ENCODE data around the gene TTF2.

DNA sequence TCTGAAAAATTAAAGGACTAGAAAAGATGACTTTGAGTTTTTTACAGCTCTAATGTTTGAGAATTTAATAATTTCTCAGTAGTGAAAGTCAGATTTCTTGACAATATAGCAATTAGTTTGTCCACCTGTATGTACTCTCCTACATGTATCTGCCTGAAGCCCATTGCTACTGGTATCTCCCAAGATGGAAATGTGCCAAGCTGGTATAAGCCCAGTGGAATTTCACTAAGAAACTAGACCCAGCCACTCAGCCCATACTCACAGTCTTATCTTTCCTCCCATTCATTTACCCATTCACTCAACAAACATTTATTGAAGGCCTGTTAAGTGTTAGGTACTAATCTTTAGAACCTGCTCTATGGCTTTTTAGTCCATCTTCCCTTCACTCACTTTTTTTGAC lies 83.0 kb downstream of the TTF2 start:
- no peak for TF ChIP-seq POLR2A (IDR thresholded peaks at IDR 0.05; ENCODE audit: low read depth)
- TF ChIP-seq, protein P1, sequence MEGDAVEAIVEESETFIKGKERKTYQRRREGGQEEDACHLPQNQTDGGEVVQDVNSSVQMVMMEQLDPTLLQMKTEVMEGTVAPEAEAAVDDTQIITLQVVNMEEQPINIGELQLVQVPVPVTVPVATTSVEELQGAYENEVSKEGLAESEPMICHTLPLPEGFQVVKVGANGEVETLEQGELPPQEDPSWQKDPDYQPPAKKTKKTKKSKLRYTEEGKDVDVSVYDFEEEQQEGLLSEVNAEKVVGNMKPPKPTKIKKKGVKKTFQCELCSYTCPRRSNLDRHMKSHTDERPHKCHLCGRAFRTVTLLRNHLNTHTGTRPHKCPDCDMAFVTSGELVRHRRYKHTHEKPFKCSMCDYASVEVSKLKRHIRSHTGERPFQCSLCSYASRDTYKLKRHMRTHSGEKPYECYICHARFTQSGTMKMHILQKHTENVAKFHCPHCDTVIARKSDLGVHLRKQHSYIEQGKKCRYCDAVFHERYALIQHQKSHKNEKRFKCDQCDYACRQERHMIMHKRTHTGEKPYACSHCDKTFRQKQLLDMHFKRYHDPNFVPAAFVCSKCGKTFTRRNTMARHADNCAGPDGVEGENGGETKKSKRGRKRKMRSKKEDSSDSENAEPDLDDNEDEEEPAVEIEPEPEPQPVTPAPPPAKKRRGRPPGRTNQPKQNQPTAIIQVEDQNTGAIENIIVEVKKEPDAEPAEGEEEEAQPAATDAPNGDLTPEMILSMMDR (IDR thresholded peaks at IDR 0.05): no peak
- TF ChIP-seq POLR2AphosphoS5 (IDR thresholded peaks at IDR 0.05): no peak
